GM19397 (cell line): ENCODE data around the gene ZNF497.
A peak's percentile ranks its signal among the peaks of the same experiment; 100 is the strongest.
"Not testable (repeated sequence)": the region's sequence is repeated elsewhere in the genome, so short reads cannot be mapped to it uniquely, and the experiment has no call there.

ENCODE experiments used
- ATAC-seq: cut with Tn5 transposase; IDR thresholded peaks from one replicate; pipeline ENCODE4 v1.9.1; 2021; ENCODE audit warnings: mild to moderate bottlenecking, moderate library complexity; ENCODE audit not compliant: unreplicated experiment

The ZNF497 gene

GRCh38 chr19:58395220-58395978 is 32.8 kb upstream of the ZNF497 start, which contains the start of gene RNF225:
TSS of gene RNF225 (plus strand) at chr19:58395656. CDS start at chr19:58396090, 434 bp downstream.
- no peak for ATAC-seq

DNA sequence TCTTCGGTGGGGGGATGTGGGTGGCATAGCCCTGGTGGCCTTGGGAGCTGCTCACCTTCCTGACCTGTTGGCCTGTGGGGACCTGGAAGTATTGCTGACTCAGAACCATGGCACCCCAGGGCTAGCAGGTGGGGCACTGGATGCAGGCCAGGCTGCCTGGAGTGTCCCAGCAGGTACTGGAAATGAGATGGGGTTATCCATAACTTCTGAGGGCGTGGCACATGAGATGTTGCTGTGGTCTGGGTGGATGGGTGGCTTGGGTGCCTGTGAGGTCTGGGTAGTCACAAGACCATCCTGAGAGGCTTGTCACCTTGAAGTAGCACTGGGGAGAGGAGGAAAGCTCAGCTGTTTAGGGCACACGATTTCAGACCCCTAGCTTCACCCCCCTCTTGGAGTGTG is 32.3 kb upstream of the ZNF497 start:
- no peak for ATAC-seq

GRCh38 chr19:58393725-58394033 is 31.1 kb upstream of the ZNF497 start:
- no peak for ATAC-seq

- no peak for ATAC-seq
Observed at GRCh38 chr19:58392945-58393724, 30.6 kb upstream of the ZNF497 start.

DNA sequence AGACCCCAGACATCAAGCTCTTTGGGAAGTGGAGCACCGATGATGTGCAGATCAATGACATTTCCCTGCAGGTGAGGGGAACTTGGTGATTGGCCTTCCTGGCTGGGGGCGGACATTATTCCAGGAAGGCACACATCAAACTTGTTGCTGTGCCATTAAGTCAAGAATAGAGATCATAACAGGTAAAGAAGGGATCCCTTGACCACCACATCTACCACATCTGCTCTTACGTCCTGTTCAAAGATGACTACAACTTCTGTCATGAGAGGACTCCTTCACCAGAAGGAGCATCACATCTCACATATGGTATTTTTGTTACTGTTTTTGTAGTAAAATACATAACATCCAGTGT is 25.6 kb upstream of the ZNF497 start:
- ATAC-seq, result no peak

DNA sequence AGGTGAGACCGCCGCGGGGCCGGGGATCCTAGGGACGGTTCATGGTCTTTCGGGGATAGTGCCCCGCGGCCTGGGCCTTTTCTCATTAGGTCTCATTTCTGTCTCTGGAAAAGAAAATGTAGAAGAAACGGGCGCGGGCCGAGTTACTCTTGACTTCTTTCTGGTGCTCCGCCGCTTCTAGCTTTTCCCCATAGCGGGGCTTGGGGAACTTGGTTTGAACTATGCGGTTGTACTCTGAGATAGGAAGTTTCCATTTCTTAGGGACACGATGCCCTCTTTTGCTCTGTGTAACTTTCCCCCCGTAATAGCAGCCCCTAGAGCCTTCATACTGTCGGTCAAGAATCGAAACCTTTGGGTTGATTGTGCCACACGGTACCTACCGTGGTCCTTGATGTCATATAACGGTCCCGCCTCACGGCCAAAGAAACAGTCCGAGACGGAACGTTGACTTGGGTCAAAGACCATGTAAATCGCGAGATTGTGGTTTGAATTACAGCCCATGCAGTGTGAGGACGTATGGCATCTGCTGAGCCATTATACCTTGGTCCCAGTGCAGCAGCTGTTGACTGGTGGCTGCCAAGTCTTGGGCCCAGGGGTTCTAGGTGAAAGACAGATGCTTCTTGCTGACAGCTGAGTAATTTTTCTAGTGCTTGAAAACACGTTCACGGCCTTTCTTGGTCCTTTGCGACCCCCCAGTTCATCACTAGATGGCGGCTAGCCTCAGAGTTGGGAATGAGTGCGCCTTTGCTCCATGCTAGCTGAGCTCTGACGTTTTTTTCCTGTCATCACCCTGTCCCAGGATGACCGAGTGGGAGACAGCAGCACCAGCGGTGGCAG is 25.0 kb upstream of the ZNF497 start:
- no peak for ATAC-seq

DNA sequence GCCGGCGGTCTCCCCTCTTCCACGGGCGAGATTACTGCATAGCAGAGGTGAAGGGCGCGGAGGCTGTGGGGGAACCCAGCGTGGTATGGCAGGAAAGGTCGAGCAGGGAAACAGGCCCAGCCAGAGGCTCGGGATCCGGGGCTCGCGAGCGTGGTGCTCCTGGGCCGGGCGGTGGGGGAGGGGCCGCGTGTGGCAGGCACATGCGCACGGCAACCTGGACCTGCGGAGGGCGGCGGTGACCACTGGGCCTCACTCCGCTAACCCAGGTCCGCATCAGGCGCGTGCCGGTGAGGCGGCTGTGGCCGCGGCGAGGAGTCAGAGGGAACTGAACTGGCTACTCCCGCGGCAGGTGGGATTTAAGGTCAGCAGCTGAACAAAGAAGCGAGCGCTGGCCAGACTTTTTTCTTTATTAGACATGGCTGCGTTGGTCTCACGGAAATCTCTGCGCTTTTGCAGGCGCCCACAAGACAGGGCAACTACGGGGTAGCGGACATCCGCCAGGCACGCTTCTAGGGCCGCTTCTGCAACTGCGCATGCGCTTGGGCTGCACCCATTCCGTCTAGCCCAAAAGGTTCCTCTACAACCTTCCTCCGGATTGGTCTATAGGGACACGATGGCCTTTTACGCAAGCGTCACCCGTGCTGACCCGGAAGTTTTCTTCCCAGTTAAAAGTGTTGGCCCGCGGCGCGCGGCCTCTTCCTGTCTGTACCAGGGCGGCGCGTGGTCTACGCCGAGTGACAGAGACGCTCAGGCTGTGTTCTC is 24.2 kb upstream of the ZNF497 start, which contains the start of gene RPS5:
RPS5 (plus strand) TSS at position 694 of the 762 bp plus-strand sequence. CDS start 869 bp downstream, outside the sequence.
- ATAC-seq, result peak; percentile 85

DNA sequence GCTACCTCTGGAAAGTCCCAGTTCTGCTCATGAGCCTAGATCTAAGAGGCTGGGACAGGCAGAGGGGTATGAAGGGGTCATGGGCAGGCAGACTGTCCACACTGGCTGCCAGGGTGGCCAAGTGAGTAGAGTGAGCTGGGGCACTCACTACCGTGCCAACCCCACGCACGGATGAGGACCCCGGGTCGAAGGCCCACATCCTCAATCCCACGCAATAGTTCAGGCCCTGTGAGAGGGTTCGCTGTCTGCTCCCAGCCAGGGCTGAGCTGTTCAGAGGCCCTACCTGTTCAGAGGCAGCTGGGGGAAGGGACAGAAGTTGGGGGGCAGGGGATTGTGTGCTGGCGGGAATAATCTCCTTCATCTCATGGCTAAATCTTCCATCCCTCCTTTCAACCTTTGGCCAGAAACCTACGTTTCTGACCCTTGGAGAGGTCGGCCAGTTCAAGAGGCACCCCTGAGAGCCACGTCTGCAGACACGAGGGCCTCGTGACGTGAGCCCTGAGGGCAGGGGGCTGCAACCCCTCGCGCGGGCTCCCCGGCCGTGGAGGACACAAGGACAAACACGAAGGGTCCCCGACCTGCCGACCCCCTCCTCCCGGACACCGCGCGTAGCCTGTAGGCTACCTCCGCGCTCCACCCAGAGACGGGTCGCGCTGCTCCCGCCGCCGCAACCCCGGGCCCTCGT is 23.5 kb upstream of the ZNF497 start:
- peak; percentile 1 for ATAC-seq

GRCh38 chr19:58385313-58385890 is 22.9 kb upstream of the ZNF497 start:
- ATAC-seq, result no peak

DNA sequence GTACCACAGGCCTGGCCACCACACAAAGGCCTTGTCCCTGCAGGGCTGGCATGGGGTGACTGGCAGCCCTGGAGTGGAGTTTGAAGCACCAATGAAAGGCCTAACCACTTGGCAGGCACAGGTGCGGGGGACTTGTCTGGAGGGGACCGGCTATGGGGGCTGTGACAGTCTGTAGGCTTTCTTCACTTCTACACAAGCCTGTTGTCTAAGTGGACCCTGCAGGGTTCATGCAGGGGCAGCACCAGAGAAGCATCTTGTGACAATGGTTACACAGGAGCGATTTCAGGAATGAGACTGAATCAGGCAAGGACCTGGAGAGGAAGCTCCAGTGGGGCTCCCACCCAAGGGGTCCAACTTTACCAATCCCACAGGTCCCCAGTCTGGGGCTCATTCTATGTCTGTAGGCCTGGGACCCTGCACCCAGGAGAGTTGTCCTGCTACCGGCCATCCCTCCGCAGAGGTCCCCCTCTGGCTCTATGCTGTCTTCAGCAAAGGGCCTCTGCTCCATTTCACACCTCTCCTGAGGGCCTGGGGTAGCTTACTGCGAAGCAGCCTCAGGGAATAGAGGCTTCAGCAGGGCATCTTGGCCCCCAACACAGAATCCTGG is 20.5 kb upstream of the ZNF497 start:
- no peak for ATAC-seq

DNA sequence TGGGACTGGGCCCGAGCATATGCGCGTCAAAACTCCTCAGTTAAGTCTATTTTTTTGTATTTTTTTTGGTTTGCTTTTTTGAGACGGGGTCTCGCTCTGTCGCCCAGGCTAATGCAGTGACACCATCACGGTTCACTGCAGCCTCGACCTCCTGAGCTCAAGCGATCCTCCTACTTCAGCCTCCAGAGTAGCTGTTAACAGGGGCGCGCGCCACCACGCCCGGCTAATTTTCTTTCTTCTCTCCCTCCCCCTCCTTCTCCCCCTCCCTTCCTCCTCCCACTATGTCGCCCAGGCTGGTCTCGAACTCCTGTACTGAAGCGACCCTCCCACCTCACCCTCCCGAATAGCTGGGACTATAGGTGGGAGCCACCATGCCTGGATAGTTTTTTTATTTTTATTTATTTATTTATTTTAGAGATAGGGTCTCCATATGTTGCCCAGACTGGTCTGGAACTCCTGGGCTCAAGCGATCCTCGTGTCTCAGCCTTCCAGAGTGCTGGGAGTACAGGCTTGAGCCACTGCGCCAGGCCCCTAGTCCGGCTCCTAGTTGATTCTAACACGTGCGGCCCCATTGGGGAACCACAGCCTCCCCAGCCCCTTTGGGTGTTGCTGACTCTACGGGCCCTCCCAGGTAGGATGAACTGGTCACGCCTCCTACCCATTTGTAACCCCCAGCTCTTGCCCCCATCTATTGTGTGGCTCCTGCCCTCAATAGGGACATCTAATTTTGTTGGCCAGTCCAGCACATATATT is 19.1 kb upstream of the ZNF497 start:
- no peak for ATAC-seq

- peak; percentile 83 for ATAC-seq
Observed at GRCh38 chr19:58380662-58381459, 18.3 kb upstream of the ZNF497 start, which contains the start of gene ZNF837. TSS of gene ZNF837 (minus strand) at chr19:58381030. CDS start at chr19:58369332, 11,698 bp downstream.

DNA sequence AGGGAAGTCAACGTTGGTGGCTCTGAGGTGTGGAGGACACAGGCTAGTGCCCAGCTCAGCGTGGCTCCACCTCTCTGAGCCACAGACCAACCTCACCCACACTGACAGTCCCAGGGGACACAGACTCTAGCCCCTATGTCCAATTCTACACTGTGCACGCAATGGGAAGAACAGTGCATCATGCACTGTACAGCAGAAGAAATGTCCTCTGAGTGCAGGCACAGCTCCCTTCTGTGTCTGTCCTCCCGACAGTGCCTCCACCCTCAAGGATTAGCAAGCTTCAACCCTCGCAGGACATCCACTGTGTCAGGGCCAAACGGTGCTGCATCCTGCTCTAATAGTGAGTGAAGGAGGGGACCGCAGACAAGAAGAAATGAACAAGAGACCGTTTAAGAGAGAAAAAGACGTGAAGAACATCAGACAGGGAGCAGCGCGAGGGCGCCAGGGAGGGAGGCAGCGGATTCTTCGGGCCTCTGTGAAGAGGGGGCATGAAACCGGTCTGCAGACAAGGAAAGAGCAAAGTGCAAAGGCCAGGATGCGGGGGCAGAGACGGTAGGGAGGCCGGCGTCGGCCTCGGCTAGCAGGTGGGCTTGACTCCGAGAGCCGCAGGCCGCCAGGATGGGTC is 17.6 kb upstream of the ZNF497 start:
- no peak for ATAC-seq

- no peak for ATAC-seq
Observed at GRCh38 chr19:58379246-58379645, 16.7 kb upstream of the ZNF497 start.

DNA sequence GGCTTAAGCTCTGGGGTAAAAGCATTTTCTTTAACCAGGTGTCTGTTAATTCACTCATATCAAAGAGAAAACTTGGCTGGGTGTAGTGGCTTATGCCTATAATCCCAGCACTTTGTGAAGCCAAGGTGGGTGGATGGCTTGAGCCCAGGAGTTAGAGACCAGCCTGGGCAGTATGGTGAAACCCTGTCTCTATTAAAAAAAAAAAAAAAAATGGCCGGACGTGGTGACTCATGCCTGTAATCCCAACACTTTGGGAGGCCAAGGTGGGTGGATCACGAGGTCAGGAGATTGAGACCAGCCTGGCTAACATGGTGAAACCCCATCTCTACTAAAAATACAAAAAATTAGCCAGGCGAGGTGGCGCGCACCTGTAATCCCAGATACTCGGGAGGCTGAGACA is 14.2 kb upstream of the ZNF497 start:
- not testable (repeated sequence) for ATAC-seq

- ATAC-seq, result no peak
Observed at GRCh38 chr19:58374200-58374599, 11.6 kb upstream of the ZNF497 start.
